Hematopoietic multipotent progenitor cell treated with erythropoietin and hydrocortisone succinate and interleukin-3 and kit ligand, for 6 days (in vitro differentiated cells): ENCODE data around the gene ESRRB.
"Not testable (repeated sequence)": the region's sequence is repeated elsewhere in the genome, so short reads cannot be mapped to it uniquely, and the experiment has no call there.

Experiments used
- DNase-seq: peaks from one replicate; pipeline ENCODE4 v3.0.0-alpha.2; 2015

Gene ESRRB

GRCh38 chr14:76500480-76500879 lies 124.5 kb downstream of the ESRRB start:
- no peak for DNase-seq

- no peak for DNase-seq
Observed at GRCh38 chr14:76501156-76501720, 125.3 kb downstream of the ESRRB start.

- DNase-seq: no peak
Observed at GRCh38 chr14:76502219-76502618, 126.3 kb downstream of the ESRRB start.

- no peak for DNase-seq
Observed at GRCh38 chr14:76502638-76503037, 126.7 kb downstream of the ESRRB start.

GRCh38 chr14:76509311-76509710 lies 133.4 kb downstream of the ESRRB start:
- DNase-seq: no peak

GRCh38 chr14:76510181-76510580 lies 134.2 kb downstream of the ESRRB start:
- DNase-seq: no peak

GRCh38 chr14:76514213-76514998 lies 138.5 kb downstream of the ESRRB start:
- DNase-seq: peak; percentile 80

GRCh38 chr14:76516884-76517283 lies 140.9 kb downstream of the ESRRB start:
- DNase-seq: peak; percentile 4

- no peak for DNase-seq
Observed at GRCh38 chr14:76518366-76518765, 142.4 kb downstream of the ESRRB start.

GRCh38 chr14:76525106-76525821 lies 149.3 kb downstream of the ESRRB start:
- DNase-seq: no peak

- DNase-seq: no peak
Observed at GRCh38 chr14:76531085-76531484, 155.1 kb downstream of the ESRRB start.

- no peak for DNase-seq
Observed at GRCh38 chr14:76531821-76532318, 155.9 kb downstream of the ESRRB start.

GRCh38 chr14:76536636-76537035 lies 160.7 kb downstream of the ESRRB start:
- DNase-seq: not testable (repeated sequence)

GRCh38 chr14:76537906-76538647 lies 162.1 kb downstream of the ESRRB start:
- DNase-seq: no peak

GRCh38 chr14:76538648-76539008 lies 162.7 kb downstream of the ESRRB start:
- DNase-seq: no peak

GRCh38 chr14:76539130-76539529 lies 163.2 kb downstream of the ESRRB start:
- DNase-seq: no peak

- DNase-seq: no peak
Observed at GRCh38 chr14:76541594-76542219, 165.8 kb downstream of the ESRRB start.

- DNase-seq: peak; percentile 63
Observed at GRCh38 chr14:76546426-76547221, 170.7 kb downstream of the ESRRB start.

- DNase-seq: no peak
Observed at GRCh38 chr14:76547831-76548230, 171.9 kb downstream of the ESRRB start.

- DNase-seq: peak; percentile 5
Observed at GRCh38 chr14:76550534-76550933, 174.6 kb downstream of the ESRRB start.

GRCh38 chr14:76551116-76551515 lies 175.2 kb downstream of the ESRRB start:
- no peak for DNase-seq
